GM18505 (cell line): ENCODE results near the gene NPR2.

Experiments
- ATAC-seq: cut with Tn5 transposase; IDR thresholded peaks from one replicate; pipeline ENCODE4 v1.9.1; 2021; ENCODE audit not compliant: unreplicated experiment
- POLR2A ChIP-seq: IDR thresholded peaks from 4 replicates; pipeline ENCODE4 v1.6.1; 2011; ENCODE audit warnings: borderline replicate concordance; ENCODE audit not compliant: insufficient read depth, insufficient read length; ENCODE audit errors: extremely low read depth

The NPR2 gene

DNA sequence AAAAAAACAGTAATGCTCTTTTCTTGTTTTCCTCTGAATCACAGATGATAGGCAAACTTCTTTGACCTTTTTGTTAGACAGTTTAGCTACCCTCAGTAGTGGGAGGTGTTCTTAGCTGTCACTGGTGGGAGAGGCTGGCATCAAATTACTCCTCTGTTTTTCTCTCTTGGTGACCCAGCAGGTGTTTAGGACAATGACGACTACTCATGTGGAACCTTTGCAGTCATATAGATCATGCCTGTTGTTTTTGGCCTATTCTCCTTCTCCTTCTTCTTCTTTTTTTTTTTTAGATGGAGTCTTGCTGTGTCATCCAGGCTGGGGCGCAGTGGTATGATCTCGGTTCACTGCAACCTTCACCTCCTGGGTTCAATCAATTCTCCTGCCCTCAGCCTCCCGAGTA is 15.4 kb upstream of the NPR2 start:
- no peak for TF ChIP-seq POLR2A
- no peak for ATAC-seq

- no peak for ATAC-seq
- no peak for TF ChIP-seq POLR2A
Measured at GRCh38 chr9:35778496-35778895, 12.9 kb upstream of the NPR2 start.

- no peak for ATAC-seq
- TF ChIP-seq POLR2A, result no peak
Measured at GRCh38 chr9:35781066-35781465, 10.3 kb upstream of the NPR2 start.

DNA sequence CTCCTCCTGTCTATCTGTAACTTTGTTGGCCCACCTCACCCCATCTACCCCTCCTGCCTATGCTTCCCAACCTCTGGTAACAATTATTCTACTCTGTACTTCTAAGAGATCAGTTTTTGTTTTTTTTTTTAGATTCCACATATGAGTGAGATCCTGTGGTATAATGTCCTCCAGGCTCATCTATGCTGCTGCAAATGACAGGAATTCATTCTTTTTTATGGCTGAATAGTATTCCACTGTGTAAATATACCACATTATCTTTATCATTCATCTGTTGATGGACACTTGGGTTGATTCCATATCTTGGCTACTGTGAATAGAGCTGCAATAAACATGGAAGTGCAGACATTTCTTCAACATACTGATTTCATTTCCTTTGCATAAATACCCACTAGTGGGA is 8.0 kb upstream of the NPR2 start:
- no peak for TF ChIP-seq POLR2A
- ATAC-seq, result no peak

DNA sequence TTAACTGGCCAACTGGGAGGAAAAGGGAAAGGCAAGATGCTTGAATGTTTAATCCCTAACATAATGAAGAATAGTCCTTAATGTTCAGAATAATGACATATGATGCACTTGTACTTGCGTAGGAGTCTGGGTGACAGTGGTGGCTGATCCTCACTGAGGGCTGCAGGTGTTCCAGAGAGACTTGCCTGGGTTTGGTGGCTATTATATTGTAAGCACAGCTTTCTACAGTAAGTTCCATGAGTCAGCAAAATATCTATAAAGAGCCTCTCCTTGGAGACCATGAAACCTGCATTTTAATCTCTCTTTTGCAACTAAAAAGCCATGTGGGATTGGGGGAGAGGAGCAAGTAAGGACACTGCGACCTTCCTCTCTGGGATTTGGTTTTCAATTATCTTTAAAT is 1.9 kb upstream of the NPR2 start:
- ATAC-seq, result no peak
- no peak for TF ChIP-seq POLR2A

DNA sequence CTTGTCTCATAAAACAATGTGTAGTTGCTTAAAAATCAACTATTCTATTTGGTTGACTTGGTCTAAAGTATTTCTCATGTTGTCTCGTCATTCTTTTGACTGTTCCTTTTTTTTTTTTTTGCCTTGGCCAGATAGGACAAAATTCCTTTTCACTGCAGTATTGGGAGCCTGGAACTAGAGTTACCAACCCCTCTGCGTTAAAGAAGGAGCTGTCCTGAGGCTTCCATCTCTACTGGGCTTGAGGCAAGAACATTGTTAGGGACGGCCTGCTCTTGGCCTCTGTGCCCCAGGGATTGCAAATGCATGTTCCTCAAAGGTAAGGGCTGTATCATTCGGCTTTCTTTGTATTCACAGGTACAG is 1.4 kb upstream of the NPR2 start:
- TF ChIP-seq POLR2A, result no peak
- ATAC-seq, result no peak

- ATAC-seq, result no peak
Measured at GRCh38 chr9:35790385-35791296, 750 bp upstream of the NPR2 start.

GRCh38 chr9:35792024-35792813 is 828 bp downstream of the NPR2 start:
- TF ChIP-seq POLR2A, result no peak
- ATAC-seq, result no peak

More at GRCh38 chr9:35790385-35791296, 750 bp upstream of the NPR2 start:
- TF ChIP-seq POLR2A, result no peak

- ATAC-seq, result no peak
Measured at GRCh38 chr9:35792826-35793225, 1.4 kb downstream of the NPR2 start.

DNA sequence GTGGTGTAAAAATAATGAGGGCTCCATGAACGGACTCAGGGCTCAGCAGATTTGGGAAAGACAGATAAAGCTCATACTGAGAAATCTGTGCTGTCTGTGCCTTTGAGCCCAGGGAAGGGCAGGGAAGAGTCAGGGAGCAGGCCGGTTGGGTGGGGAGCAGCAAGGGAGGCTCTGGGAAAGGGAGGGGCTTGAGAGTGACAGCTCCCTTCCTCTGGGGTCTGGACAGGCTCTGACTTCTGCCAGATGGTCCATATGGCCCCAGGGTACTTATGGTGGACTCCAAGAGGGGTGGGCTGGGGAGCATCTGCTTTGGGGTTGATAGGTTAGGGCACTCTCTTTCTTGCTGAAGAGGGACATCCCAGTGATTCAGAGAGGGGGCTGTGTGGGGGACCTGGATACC is 2.1 kb downstream of the NPR2 start:
- TF ChIP-seq POLR2A, result no peak
- ATAC-seq, result no peak

More at GRCh38 chr9:35792826-35793225, 1.4 kb downstream of the NPR2 start:
- TF ChIP-seq POLR2A, result no peak

DNA sequence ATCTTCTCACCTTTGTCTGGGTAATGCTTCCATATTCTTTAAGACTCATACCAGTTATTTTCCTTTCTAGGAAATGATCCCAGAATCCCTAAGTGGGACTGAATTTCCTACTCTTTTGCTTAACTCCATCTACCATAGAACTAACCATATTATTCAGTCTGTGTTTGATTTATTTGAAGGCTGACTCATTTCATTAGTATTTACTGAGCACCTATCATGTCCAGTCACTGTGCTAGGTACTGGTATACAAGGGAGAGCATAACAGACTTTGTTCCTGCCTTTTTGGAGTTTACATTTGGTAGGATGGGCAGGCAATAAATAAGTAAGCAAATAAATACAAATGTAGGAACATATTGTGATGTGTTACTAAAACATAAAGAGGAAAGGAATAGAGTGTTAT is 4.3 kb downstream of the NPR2 start:
- no peak for ATAC-seq
- no peak for TF ChIP-seq POLR2A

- no peak for ATAC-seq
- TF ChIP-seq POLR2A, result no peak
Measured at GRCh38 chr9:35797311-35798109, 6.1 kb downstream of the NPR2 start.
